Forelimb muscle (tissue), 1 donor: ENCODE measurements around the gene TRAF3. TPM values are rescaled to one million over a fixed set of nuclear protein-coding genes. Genes with fewer than 3 reads are reported as not detected.

Experiments used
- DNase-seq: peaks from one replicate; pipeline ENCODE4 v3.0.0-alpha.2; 2013; ENCODE audit warnings: low read depth
- polyA plus RNA-seq: library from polyadenylated mRNA; unstranded; fragments of 120-200 nt; gene quantifications from one replicate; pipeline ENCODE4 v1.2.1, GENCODE V29; 2013; ENCODE audit not compliant: insufficient read length

The TRAF3 gene
- polyA plus RNA-seq, 1 donor: 14.2 TPM

DNA sequence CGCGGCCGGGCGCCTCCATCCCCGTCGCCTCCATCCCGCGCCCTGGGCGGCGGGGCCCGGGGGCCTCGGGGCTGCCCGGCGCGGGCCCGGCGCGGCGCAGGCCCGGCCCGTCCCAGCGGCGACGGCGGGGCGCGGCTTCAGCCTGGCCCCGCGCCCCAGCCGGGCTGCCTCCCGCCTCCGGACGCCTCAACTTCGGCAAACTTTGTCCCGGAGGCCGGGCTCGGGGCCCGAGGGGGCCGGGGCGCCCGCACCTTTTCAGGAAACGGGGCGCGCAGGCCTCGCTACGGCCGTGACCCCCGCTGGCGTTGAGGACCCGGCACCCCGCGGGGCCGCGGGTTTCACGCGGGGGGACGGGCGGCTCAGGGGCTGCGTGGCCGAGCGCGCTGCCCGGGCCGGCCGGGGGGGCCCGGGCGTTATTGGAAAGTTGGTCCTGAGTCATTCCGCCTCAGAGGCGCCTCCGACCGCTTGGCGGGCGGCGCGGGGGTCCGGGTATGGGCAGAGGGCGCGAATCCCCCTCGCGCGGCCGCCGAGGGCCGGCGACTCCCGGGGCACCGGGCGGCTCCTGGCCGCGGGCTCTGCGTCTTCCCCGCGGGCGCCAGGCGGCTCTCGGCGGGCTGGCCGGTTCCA, 575 bp downstream of the TRAF3 start:
- no peak for DNase-seq

- no peak for DNase-seq
These were observed 1.3 kb downstream of the TRAF3 start for GRCh38 chr14:102778338-102779083.

- DNase-seq: no peak
These were observed 1.8 kb downstream of the TRAF3 start for GRCh38 chr14:102779084-102779462.

DNA sequence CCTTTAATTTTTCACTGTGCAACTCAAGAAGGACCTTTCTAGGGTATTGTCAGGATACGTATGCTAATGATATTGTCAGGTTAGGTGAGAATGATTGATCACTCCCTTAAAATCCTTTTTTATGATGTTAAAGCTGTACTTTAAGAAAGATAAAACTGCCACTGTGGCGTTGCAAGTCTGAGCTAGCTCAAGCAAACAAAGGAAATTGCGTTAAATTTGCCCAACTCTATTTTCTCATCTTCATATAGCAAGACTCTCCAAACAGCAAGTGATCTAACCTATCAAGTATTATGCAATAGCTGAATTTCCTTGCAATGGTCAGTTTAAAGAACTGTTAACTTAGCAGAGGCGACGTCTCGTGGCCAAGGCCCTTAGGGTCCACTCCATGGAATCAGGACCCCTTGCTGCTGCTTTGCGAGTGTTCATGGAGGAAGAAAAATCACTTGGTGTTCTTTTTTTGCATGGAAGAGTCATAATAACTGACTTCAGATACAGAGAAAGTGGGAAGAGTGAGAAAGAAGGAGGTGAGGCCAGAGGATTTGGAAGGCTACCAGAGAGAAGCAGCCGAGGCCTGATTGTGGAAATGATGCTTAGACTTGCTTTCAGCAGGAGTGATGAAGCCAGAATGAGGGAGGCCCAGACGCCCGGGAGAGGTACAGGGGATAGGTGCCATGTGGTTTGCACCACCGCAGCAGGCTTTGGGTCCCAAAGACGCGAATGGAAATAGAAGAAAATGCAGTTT, 2.5 kb downstream of the TRAF3 start:
- no peak for DNase-seq

DNA sequence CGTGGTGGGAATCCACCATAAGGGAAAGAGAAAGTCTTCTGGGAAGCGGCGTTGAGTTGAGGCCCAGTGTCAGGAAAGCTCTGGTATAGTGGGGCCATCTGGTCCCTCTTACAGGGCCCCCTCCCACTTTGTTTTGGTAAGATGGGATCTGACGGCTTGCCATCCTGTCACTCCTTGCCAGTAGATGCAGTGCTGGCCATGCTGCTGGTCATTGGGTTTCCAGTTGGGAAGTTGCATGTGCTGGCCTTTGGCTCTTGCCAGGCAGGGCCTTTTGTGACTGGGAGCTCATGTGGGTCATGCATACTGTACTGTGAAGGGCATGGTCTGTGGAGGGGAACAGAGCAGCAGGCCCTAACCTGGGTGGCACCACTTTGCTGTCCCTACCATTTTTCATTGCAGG, 3.8 kb downstream of the TRAF3 start:
- DNase-seq: no peak

GRCh38 chr14:102782974-102783373, 5.7 kb downstream of the TRAF3 start:
- no peak for DNase-seq

DNA sequence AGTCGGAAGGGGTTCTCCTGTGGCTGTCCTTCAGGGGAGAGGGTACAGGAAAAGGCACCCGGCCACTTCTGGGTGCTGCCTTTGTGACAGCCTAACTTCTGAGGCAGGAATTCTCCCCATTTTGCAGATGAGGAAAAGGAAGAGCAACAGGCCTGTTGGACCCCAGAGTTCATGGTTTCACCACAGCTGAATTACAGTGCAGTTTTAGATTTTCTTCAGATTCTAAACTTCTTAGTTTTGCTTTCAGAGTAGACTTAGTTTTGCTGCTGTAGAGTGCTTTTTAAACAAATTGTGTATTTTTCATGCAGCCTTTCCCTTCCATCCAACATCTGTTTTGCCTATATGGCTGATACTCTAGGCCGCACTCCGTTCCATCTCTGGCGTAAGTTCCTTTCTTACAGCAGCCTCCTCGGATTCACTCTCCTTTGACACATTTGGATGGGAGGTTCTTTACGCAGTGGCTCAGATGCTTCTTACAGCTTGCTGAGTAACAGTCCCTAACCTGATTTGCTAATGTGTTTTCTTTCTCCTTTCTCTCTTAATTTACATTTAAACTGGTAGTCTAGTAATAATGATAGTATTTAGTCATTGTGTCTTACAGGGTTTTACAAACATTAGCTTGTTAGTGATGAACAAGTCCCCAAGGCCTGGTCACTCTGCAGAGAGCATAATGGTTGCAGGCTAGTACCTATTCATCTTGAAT, 7.8 kb downstream of the TRAF3 start:
- DNase-seq: no peak

GRCh38 chr14:102785595-102785963, 8.3 kb downstream of the TRAF3 start:
- DNase-seq: no peak

- DNase-seq: no peak
These were observed 9.5 kb downstream of the TRAF3 start for GRCh38 chr14:102786768-102787167.

- no peak for DNase-seq
These were observed 12.1 kb downstream of the TRAF3 start for GRCh38 chr14:102789349-102789748.

DNA sequence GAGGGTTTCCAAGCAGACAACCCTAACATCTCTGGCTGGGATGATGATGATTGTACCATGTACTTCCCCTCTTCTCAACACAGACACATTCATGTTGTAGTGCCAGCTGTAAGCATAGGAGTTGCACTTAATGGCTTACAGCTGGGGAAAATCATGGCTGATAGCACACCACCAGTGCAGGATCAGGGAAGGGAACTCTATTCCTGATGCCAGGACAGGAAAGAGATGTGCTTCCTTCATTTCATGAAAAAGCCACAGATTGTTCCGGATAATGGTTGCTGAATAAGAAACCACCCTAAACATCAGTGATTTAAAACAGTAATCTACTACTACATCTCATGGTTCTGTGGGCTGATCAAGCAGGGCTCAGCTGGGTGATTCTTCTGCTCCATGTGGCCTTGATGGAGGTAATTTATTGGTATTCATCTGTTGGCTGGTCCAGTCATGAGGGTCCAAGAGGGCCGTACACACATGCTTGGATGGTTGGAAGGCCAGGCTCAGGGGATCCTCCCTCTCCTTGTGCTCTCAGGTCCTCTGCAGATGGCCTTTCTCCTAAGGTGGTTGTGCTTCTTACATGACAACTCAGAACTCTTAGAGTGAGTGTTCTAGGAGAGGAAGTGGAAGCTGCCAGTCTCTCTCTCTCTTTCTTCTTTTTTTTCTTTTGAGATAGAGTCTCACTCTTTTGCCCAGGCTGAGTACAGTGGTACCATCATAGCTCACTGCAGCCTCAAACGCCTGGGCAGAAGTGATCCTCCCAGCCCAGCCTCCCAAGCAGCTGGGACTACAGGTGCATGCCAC, 16.5 kb downstream of the TRAF3 start:
- no peak for DNase-seq

DNA sequence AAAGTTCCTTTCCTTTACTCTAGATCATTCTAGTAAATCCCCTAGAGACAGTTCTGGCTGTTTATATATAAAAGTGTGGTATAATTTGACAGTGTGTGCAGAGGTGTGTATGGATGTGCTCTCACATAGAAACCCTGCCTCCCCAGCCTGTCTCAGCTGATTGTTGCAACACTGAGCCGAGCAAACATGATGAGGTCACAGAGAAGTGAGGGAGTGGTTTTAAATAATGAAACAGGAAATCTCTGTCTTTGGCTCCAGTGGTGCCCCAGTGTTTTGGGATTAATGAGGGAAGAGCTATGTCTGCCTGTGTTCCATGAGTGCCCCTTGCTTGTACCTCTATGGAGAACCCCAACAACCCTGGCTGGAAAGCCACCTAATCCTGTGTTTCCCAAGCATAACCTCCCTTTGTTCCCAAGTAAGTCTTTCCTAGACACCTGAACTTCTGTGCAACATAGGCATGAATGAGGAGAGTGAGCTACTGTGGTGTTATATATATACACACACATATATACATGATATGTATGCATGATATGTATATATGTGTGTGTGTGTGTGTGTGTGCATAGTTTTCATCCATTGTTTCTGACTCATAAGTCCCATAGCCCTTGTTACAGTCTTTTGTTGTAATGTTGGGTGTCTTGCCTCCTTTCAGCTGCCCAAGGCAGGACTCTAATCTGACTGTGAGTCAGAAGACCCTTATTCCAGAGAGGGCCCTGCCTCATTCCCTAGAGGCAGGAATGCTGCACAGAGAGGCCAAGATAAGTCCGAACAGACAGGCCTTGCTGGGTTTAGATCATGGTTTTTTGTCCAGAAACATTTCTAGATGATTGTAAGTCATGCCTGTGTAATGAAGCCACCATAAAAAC, 18.0 kb downstream of the TRAF3 start:
- DNase-seq: peak; percentile 45

- no peak for DNase-seq
These were observed 19.5 kb downstream of the TRAF3 start for GRCh38 chr14:102796661-102797190.

DNA sequence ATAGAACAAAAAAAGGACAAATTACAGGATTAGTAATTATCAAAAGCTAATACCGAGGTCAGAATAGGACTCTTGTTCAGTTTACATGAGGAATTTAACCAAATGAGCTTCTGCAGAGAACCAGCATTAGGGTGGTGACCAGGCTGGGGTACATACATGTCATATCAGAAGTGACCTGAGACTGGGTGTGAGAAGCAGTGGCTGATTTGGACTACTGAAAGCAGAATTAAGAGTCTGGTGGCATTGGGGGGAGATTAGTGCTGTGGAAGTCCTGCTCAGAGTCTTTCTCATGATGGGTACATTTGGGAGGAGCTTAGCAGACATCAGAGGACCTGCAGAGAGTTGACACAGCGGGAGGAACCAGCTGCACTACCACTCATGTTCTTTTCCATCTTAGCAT, 21.7 kb downstream of the TRAF3 start:
- no peak for DNase-seq

DNA sequence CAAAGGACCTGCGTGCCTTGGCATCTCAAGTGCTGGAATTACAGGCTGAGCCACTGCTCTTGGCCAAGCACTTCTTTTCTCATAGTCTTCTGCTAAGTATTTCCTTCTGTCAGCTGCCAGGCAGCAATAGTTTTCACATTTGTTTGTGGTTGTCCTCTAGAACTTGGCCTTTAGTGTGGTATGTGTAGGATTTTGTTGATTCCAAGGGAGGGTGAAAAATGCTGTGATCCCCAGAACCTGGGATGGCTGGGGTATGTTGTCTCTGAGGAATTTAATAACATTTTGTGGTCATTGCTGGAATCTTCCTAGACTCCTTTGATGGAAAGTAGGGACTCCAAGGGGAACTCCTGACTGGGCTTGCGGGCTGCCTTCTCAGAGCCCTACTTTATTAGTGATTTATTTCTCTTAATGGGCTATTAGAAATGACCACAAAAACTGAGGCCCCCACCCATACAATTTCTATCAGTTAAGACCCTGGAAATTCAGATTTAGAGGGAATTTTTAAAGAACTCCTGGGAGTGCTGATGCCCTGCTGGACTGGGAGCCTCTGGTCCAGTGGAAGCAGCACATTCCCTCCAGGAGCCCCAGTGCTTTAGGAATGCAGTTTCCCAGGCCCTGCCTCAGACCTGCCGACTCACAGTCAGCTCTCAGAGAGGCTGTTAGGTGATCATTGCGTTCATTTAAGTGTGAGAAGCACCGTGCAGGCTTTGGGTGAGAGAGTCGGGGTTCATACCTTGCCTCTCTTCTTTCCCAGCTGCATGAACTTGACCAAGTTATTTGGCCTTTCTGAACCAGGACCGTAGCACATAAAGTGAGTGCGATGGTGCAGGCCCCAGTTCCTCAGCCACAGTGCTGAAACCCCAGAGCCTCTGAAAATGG, 22.7 kb downstream of the TRAF3 start:
- no peak for DNase-seq

GRCh38 chr14:102802834-102803523, 25.7 kb downstream of the TRAF3 start:
- DNase-seq: no peak

GRCh38 chr14:102804858-102805257, 27.6 kb downstream of the TRAF3 start:
- no peak for DNase-seq

DNA sequence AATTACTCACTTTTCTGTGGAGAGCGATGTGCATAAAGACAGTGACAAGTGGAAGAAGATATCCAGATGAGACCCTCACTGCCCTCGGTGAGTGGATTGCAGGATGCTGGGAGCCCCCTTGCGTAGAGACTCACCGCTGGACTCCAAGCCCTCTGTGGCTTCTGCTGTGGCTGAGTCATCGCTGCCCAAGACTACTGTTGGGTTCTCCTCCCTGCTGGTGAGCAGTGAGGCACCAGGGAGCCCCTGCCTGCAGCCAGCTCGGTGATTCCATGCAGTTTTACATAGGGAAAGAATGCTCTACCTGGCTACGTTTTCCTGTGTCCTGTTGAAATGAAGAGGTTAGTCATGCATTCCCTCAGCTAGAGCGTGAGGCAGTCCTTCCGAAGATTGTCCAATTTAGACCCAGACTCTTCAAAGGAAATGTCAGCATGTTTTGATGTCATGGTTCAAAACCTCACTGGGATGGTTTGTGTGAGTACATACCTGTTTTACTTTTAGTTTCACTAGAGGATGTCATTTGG, 28.2 kb downstream of the TRAF3 start:
- DNase-seq: no peak
